H1 (cell line): ENCODE data around the gene METRN. TPM values are rescaled to one million over a fixed set of nuclear protein-coding genes. Genes with fewer than 3 reads are reported as not detected.

Source experiments
- CTCF ChIA-PET: fragments of 300-600 bp; sonication (Branson Sonifier 250); formaldehyde crosslinking; loops from one replicate; lab custom pipeline; 2021; ENCODE audit not compliant: partially characterized antibody; lab: Charles Lee
- POLR2A ChIA-PET: fragments of 300-600 bp; sonication (Branson Sonifier 250); formaldehyde crosslinking; loops from one replicate; lab custom pipeline; 2021; ENCODE audit warnings: inconsistent platforms; ENCODE audit not compliant: partially characterized antibody; lab: Charles Lee
- DNase-seq, 2 experiments: peaks; one replicate each; pipeline versions ENCODE4 v3.0.0 to v3.0.0-alpha.2; 2010 to 2022; ENCODE audit warnings: low spot score in 2 of 2, low read depth in 1 of 2, mixed read lengths in 1 of 2
- FAIRE-seq: peaks from 2 replicates; lab custom pipeline; 2011; peaks lifted over from hg19 to GRCh38; lab: Jason Lieb, UNC
- H2AFZ ChIP-seq: 2 replicates; pipeline ENCODE4 v1.8.1; 2012; ENCODE audit warnings: low read length, inconsistent platforms
- H2AK5ac ChIP-seq: 2 replicates; pipeline ENCODE4 v1.6.1; 2013; ENCODE audit warnings: low read depth, low read length
- H2BK120ac ChIP-seq: replicated peaks from 2 replicates; pipeline ENCODE3; 2013; ENCODE audit warnings: low read depth, low read length, inconsistent platforms
- H2BK12ac ChIP-seq: 2 replicates; pipeline ENCODE4 v1.6.1; 2013; ENCODE audit warnings: low read depth, low read length
- H2BK15ac ChIP-seq: 2 replicates; pipeline ENCODE4 v1.6.1; 2013; ENCODE audit warnings: low read length
- H2BK20ac ChIP-seq: 2 replicates; pipeline ENCODE4 v1.6.1; 2013; ENCODE audit warnings: low read length
- H2BK5ac ChIP-seq: 2 replicates; pipeline ENCODE4 v1.6.1; 2013; ENCODE audit warnings: low read depth, low read length
- H3K14ac ChIP-seq: 2 replicates; pipeline ENCODE4 v1.6.1; 2013; ENCODE audit warnings: inconsistent platforms; ENCODE audit not compliant: insufficient read length
- H3K18ac ChIP-seq: 2 replicates; pipeline ENCODE4 v1.6.1; 2013; ENCODE audit warnings: low read length; ENCODE audit errors: extremely low read depth
- H3K23ac ChIP-seq: 2 replicates; pipeline ENCODE4 v1.6.1; 2013; ENCODE audit warnings: inconsistent platforms; ENCODE audit not compliant: insufficient read length
- H3K23me2 ChIP-seq: 2 replicates; pipeline ENCODE4 v1.6.1; 2013; ENCODE audit warnings: low read depth, low read length
- H3K27ac ChIP-seq: 2 replicates; pipeline ENCODE4 v1.6.1; 2011; ENCODE audit warnings: low read depth, low read length, inconsistent platforms
- H3K27me3 ChIP-seq, 4 experiments: replicated peaks in 1 of 4; 1 replicate in 1 of 4; 2 replicates in 3 of 4; pipeline versions ENCODE4 v1.6.1 to v1.8.1; 2011 to 2013; ENCODE audit warnings: low read length in 3 of 4, mild to moderate bottlenecking in 3 of 4, inconsistent platforms in 2 of 4, mixed read lengths in 2 of 4, moderate library complexity in 1 of 4; ENCODE audit not compliant: control insufficient read depth in 3 of 4, insufficient read depth in 3 of 4; ENCODE audit errors: extremely low read depth in 1 of 4
- H3K36me3 ChIP-seq, 4 experiments: 2 replicates each; pipeline versions ENCODE4 v1.6.1 to v1.8.1; 2011 to 2013; ENCODE audit warnings: mild to moderate bottlenecking in 4 of 4, low read length in 3 of 4, moderate library complexity in 2 of 4, control low read depth in 1 of 4, inconsistent platforms in 1 of 4; ENCODE audit not compliant: insufficient read depth in 4 of 4, control insufficient read depth in 2 of 4
- H3K4ac ChIP-seq: replicated peaks from 2 replicates; pipeline ENCODE3; 2013; ENCODE audit warnings: low read length, low read depth, mixed read lengths, inconsistent platforms; ENCODE audit not compliant: insufficient read length
- H3K4me1 ChIP-seq, 4 experiments: replicated peaks in 1 of 4; 1 replicate in 1 of 4; 2 replicates in 3 of 4; pipeline versions ENCODE4 v1.6.1 to v1.8.1; 2011 to 2013; ENCODE audit warnings: low read length in 3 of 4, inconsistent platforms in 2 of 4, mixed read lengths in 1 of 4; ENCODE audit not compliant: insufficient read depth in 4 of 4, control insufficient read depth in 3 of 4
- H3K4me2 ChIP-seq, 2 experiments: 2 replicates each; pipeline versions ENCODE4 v1.6.1 to v1.8.1; 2011 to 2013; ENCODE audit warnings: low read depth in 2 of 2, low read length in 2 of 2, control low read depth in 1 of 2, inconsistent platforms in 1 of 2, mild to moderate bottlenecking in 1 of 2; ENCODE audit not compliant: insufficient read depth in 1 of 2
- H3K4me3 ChIP-seq, 4 experiments: fragments of 200-600, 300-600 bp in 1 of 4; sonication (generic), shearing (Covaris generic), sonication (Bioruptor Twin) in 1 of 4; 2 replicates each; pipeline versions ENCODE4 v1.5.1 to v1.8.1; 2011 to 2016; ENCODE audit warnings: low read length in 4 of 4, low read depth in 3 of 4, control low read depth in 2 of 4, inconsistent platforms in 2 of 4, mild to moderate bottlenecking in 2 of 4, mixed read lengths in 1 of 4, moderate library complexity in 1 of 4; ENCODE audit not compliant: insufficient read depth in 2 of 4; ENCODE audit errors: extremely low read depth in 1 of 4
- H3K56ac ChIP-seq: replicated peaks from 2 replicates; pipeline ENCODE3; 2013; ENCODE audit warnings: low read depth, mild to moderate bottlenecking, mixed read lengths, low read length, inconsistent platforms; ENCODE audit not compliant: insufficient read length
- H3K79me1 ChIP-seq: 2 replicates; pipeline ENCODE4 v1.6.1; 2013; ENCODE audit warnings: low read depth, low read length, control low read depth
- H3K79me2 ChIP-seq, 2 experiments: 2 replicates each; pipeline versions ENCODE4 v1.6.1 to v1.8.1; 2012 to 2013; ENCODE audit warnings: low read length in 2 of 2, mild to moderate bottlenecking in 2 of 2, inconsistent platforms in 1 of 2; ENCODE audit not compliant: insufficient read depth in 2 of 2, control insufficient read depth in 1 of 2
- H3K9ac ChIP-seq, 4 experiments: replicated peaks in 1 of 4; 1 replicate in 1 of 4; 2 replicates in 3 of 4; pipeline versions ENCODE4 v1.6.1 to v1.8.1; 2011 to 2013; ENCODE audit warnings: low read depth in 3 of 4, low read length in 3 of 4, control low read depth in 2 of 4, mild to moderate bottlenecking in 2 of 4, moderate library complexity in 2 of 4, inconsistent platforms in 1 of 4; ENCODE audit errors: extremely low read depth in 1 of 4
- H3K9me3 ChIP-seq, 2 experiments: 2 replicates each; pipeline versions ENCODE4 v1.6.1 to v1.8.1; 2012 to 2013; ENCODE audit warnings: mild to moderate bottlenecking in 2 of 2, moderate library complexity in 2 of 2, control low read depth in 1 of 2, inconsistent platforms in 1 of 2, low read depth in 1 of 2, low read length in 1 of 2, mixed read lengths in 1 of 2; ENCODE audit not compliant: insufficient read depth in 2 of 2
- H4K20me1 ChIP-seq, 2 experiments: replicated peaks in 1 of 2; 2 replicates each; pipeline versions ENCODE3 to v1.8.1; 2011 to 2013; ENCODE audit warnings: inconsistent platforms in 2 of 2, low read length in 2 of 2, mild to moderate bottlenecking in 1 of 2; ENCODE audit not compliant: insufficient read depth in 2 of 2, control insufficient read depth in 1 of 2
- H4K5ac ChIP-seq: 2 replicates; pipeline ENCODE4 v1.6.1; 2013; ENCODE audit warnings: low read length, low read depth, mixed read lengths, inconsistent platforms; ENCODE audit not compliant: insufficient read length
- H4K8ac ChIP-seq: 2 replicates; pipeline ENCODE4 v1.8.0; 2013; ENCODE audit warnings: mild to moderate bottlenecking, moderate library complexity, low read length, inconsistent platforms; ENCODE audit not compliant: insufficient read depth; ENCODE audit errors: extremely low read depth
- H4K91ac ChIP-seq: replicated peaks from 2 replicates; pipeline ENCODE3; 2013; ENCODE audit warnings: low read length, mixed read lengths, inconsistent platforms; ENCODE audit not compliant: insufficient read length
- ASH2L ChIP-seq: fragments of 200-600, 300-600 bp; sonication (generic); IDR thresholded peaks from one replicate; pipeline ENCODE4 v1.7.1; 2017; ENCODE audit warnings: low read length
- CTBP2 ChIP-seq: IDR thresholded peaks from 2 replicates; pipeline ENCODE4 v1.7.0; 2011; ENCODE audit warnings: borderline replicate concordance, mild to moderate bottlenecking, moderate library complexity, mixed read lengths, low read length; ENCODE audit not compliant: insufficient read depth, insufficient read length
- GABPA ChIP-seq: IDR thresholded peaks from 2 replicates; pipeline ENCODE4 v1.6.1; 2011; ENCODE audit warnings: mild to moderate bottlenecking, low read length, moderate library complexity, borderline replicate concordance; ENCODE audit not compliant: insufficient read depth
- HDAC2 ChIP-seq, 2 experiments: fragments of 300-600 bp in 1 of 2; sonication (generic) in 1 of 2; IDR thresholded peaks; 2 replicates each; pipeline ENCODE4 v1.6.1; 2011 to 2012; ENCODE audit warnings: low read depth in 2 of 2, low read length in 2 of 2, mild to moderate bottlenecking in 2 of 2, moderate library complexity in 2 of 2, borderline replicate concordance in 1 of 2, inconsistent platforms in 1 of 2
- HDAC6 ChIP-seq: IDR thresholded peaks from one replicate; pipeline ENCODE4 v1.7.1; 2012; ENCODE audit warnings: low read depth, mild to moderate bottlenecking, inconsistent platforms, low read length, moderate library complexity
- RXRA ChIP-seq: IDR thresholded peaks from 2 replicates; pipeline ENCODE4 v1.6.1; 2011; ENCODE audit warnings: low read depth, mild to moderate bottlenecking, low read length, moderate library complexity; ENCODE audit not compliant: insufficient read depth
- SAP30 ChIP-seq: fragments of 300-600 bp; sonication (generic); IDR thresholded peaks from 2 replicates; pipeline ENCODE4 v1.7.1; 2012; ENCODE audit warnings: low read length, moderate library complexity, mild to moderate bottlenecking, inconsistent platforms; ENCODE audit not compliant: insufficient read depth, insufficient replicate concordance
- TAF7 ChIP-seq: optimal IDR thresholded peaks from 2 replicates; pipeline ENCODE3; 2011; ENCODE audit warnings: low read depth, mild to moderate bottlenecking, inconsistent platforms, low read length, moderate library complexity, borderline replicate concordance
- TEAD4 ChIP-seq: IDR thresholded peaks from 2 replicates; pipeline ENCODE4 v1.6.1; 2012; ENCODE audit warnings: low read depth, low read length, inconsistent platforms, mixed read lengths
- YY1 ChIP-seq: IDR thresholded peaks from 2 replicates; pipeline ENCODE4 v1.6.1; 2011; ENCODE audit warnings: low read depth, mild to moderate bottlenecking, low read length
- WGBS, 2 experiments: shearing (Covaris generic) in 1 of 2; methylation state at CpG; one replicate each; pipeline versions ENCODE4 v1.1.6 to v1.1.7; 2013 to 2015; ENCODE audit warnings: low lambda C conversion rate in 2 of 2, mixed read lengths in 2 of 2, inconsistent platforms in 1 of 2, low coverage in 1 of 2, missing lambda C conversion rate in 1 of 2; ENCODE audit not compliant: insufficient replicate concordance in 2 of 2, insufficient coverage in 1 of 2, insufficient read length in 1 of 2; ENCODE audit errors: extremely low coverage in 1 of 2, missing lambda C conversion rate in 1 of 2; 5-methylcytosine and 5-hydroxymethylcytosine counted together
- polyA plus RNA-seq, 7 experiments: library from polyadenylated mRNA; depleted of rRNA in 3 of 7; stranded (reverse) in 5 of 7; unstranded in 2 of 7; fragments of >200 nt in 5 of 7; fragments of 200-250 nt in 2 of 7; gene quantifications; 1 replicate in 5 of 7; 2 replicates in 1 of 7; 4 replicates in 1 of 7; pipeline versions ENCODE4 v1.2.1 to v1.2.3, GENCODE V29; 2011 to 2013; ENCODE audit warnings: missing spikeins in 2 of 7, mixed read lengths in 2 of 7
- total RNA-seq: library from RNA; stranded (reverse); fragmentation: NEBNext Ultra II Directional; extraction: Animal tissue kit (Norgen Biotek cat#: 25700); gene quantifications from 2 replicates; pipeline ENCODE4 v1.2.1, GENCODE V29; 2021

METRN gene
- total and polyA plus RNA-seq, 2 of the 8 experiments (the other 6 are each of a cell fraction or from before 2014, with no cell fraction given), result 18.7 to 25.8 TPM

DNA sequence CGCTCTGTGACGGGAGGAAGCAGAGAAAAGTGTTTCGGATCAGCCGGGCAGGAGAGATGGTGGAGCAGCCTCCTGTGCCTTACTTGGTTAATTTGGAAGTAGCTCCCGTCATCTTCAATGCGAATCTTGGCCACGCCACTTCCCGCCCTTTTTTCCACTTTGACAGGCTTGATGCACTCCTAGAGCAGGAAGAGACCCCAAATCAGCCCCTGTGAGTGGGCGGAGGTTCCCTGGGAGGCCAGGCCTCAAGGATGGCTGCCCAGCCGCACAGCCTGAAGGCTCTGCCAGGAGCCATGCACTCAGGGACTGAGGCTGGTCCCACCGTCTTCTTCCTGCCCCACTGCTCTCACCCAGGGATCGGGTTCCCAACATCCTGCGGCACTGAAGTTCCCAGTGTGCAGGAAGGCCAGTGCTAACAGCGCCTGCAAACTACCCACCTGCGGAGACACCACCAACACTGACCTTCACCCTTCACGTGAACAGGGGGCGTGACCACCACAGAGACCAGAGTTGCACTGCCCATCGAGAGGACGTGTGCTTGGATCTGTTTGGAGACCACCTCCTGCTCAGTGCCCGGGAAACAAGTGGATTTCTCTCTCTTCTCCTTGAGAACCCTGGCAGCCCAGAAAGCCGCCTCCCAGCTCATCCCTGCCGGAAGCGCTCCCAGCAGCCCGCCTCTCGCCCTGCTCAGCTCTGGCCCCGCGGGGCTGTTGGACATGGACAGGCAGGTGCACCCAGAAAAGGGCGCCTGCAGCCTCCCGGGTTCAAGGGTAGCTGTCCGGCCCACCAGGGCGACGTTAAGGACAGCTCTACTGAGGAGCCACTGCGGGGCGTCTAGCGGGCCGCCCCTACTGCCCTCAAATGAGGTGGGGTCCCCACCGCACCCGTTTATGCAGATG lies 24.9 kb downstream of the METRN start:
- 61% methylated on average over 33 of the region's 38 CpGs; no CpG with 5 or more reads in 1 of the 2 experiments for WGBS, 2 experiments
- DNase-seq, result no peak
- no peak overlapping the region for H3K56ac ChIP-seq
- H2BK20ac ChIP-seq, result no peak overlapping the region
- no peak overlapping the region for H2BK5ac ChIP-seq
- H3K27me3 ChIP-seq, result no peaks in the 10 kb centered on the region
- H3K27ac ChIP-seq, result no peak overlapping the region
- no peak overlapping the region for H2AFZ ChIP-seq
- no peak overlapping the region for H4K5ac ChIP-seq
- FAIRE-seq, result no peak
- no peaks in the 10 kb centered on the region for H3K79me1 ChIP-seq
- H3K23me2 ChIP-seq, result peaks cover 7% of the 10 kb centered on the region; the same call in 1 of the 2 replicates
- CTCF ChIA-PET, result interaction anchor here (0.9 to 35.8 kb wide), 8 partner anchors 10 to 67 kb away, joined by 3 to 977 read pairs (median 9); partner anchors contain the start of genes ANTKMT, CCDC78, CHTF18 and FBXL16
- no peak overlapping the region for H3K18ac ChIP-seq
- H4K91ac ChIP-seq, result no peak overlapping the region
- H3K36me3 ChIP-seq, result peaks cover 0 to 3% (median 0%) of the 10 kb centered on the region in 4 experiments; a peak in 1 of 8 replicates
- no peaks in the 10 kb centered on the region for H3K79me2 ChIP-seq
- H3K4ac ChIP-seq, result no peak overlapping the region
- no peak overlapping the region for H2AK5ac ChIP-seq
- H2BK120ac ChIP-seq, result no peak overlapping the region
- peak overlapping the region; percentile 70 to 80 for H3K4me2 ChIP-seq
- H4K8ac ChIP-seq, result peak overlapping the region; percentile 89; the same call in 1 of the 2 replicates
- H2BK15ac ChIP-seq, result no peak overlapping the region
- H4K20me1 ChIP-seq, result peaks cover 2% of the 10 kb centered on the region in 2 experiments
- H3K4me1 ChIP-seq, result peaks cover 0 to 9% (median 4%) of the 10 kb centered on the region in 4 experiments; a peak in 5 of 7 replicates
- H3K9ac ChIP-seq, result peak overlapping the region in 2 of 4 experiments; percentile 17 to 81; a peak in 2 of 7 replicates
- no peak overlapping the region for H3K23ac ChIP-seq
- no peak overlapping the region for H3K14ac ChIP-seq
- POLR2A ChIA-PET, result interaction anchor here (0.9 to 6.3 kb wide), 16 partner anchors 9 to 61 kb away, joined by 3 to 39 read pairs (median 4); partner anchors contain the start of genes CCDC78, GNG13 and STUB1
- peak overlapping the region; percentile 62 to 90 (median 81) for H3K4me3 ChIP-seq
- H2BK12ac ChIP-seq, result 0 out of 2 replicates have a peak overlapping the region, but pooled peaks have one; percentile 3
- no peaks in the 10 kb centered on the region for H3K9me3 ChIP-seq
- TF ChIP-seq TAF7, result no peak
- TF ChIP-seq TEAD4, result no peak
- TF ChIP-seq YY1, result no peak
- TF ChIP-seq SAP30, result no peak
- no peak for TF ChIP-seq HDAC2 (IDR thresholded peaks at IDR 0.05; ENCODE audit: borderline replicate concordance in 1 of 2, low read depth in 2 of 2, low read length in 2 of 2)
- no peak for TF ChIP-seq GABPA
- TF ChIP-seq RXRA, result no peak
- no peak for TF ChIP-seq ASH2L
- TF ChIP-seq HDAC6, result no peak
- TF ChIP-seq CTBP2, result no peak
